ENCODE data around the gene FMN2. TPM values are rescaled to one million over a fixed set of nuclear protein-coding genes. Genes with fewer than 3 reads are reported as not detected.

Gene FMN2
- total RNA-seq, 2 experiments from 2014 or later = not detected

DNA sequence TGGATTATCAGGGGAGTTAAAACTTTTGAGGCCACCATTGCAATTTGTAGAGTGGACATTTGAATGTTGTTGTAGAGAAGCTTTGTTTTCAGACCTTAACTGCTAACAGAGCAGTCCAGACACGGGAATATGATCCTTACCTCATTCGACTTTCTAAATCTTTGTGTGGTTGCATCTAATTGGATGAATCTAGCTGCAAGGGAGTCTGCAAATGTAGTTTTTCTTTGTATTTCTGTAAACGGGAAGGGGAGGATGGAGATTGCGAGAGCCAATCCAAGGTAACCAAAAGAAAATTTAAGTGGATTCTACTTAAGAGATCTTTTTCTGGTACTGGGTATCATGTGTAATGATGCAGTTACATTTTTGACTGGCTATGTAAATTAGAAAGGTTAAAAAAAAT is 110.2 kb downstream of the FMN2 start:
- TF ChIP-seq, protein P1, sequence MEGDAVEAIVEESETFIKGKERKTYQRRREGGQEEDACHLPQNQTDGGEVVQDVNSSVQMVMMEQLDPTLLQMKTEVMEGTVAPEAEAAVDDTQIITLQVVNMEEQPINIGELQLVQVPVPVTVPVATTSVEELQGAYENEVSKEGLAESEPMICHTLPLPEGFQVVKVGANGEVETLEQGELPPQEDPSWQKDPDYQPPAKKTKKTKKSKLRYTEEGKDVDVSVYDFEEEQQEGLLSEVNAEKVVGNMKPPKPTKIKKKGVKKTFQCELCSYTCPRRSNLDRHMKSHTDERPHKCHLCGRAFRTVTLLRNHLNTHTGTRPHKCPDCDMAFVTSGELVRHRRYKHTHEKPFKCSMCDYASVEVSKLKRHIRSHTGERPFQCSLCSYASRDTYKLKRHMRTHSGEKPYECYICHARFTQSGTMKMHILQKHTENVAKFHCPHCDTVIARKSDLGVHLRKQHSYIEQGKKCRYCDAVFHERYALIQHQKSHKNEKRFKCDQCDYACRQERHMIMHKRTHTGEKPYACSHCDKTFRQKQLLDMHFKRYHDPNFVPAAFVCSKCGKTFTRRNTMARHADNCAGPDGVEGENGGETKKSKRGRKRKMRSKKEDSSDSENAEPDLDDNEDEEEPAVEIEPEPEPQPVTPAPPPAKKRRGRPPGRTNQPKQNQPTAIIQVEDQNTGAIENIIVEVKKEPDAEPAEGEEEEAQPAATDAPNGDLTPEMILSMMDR (IDR thresholded peaks at IDR 0.05) = no peak
- no peaks in the 10 kb centered on the region for H3K27me3 Mint-ChIP-seq
- Histone ChIP-seq H3K9me3 (ENCODE audit: control insufficient read depth in 1 of 2, insufficient read depth in 1 of 2, low read length in 2 of 2) (peaks cover 0 to 2% of the 10 kb centered on the region in 2 experiments), H3K27ac (ENCODE audit: low read depth in 1 of 2, low read length in 2 of 2) (no peak overlapping the region), H3K4me3 (ENCODE audit: low read length) (no peak overlapping the region), H3K27me3 (ENCODE audit: control insufficient read depth in 1 of 2, insufficient read depth in 2 of 2, low read length in 2 of 2) (no peaks in the 10 kb centered on the region), H3K4me1 (ENCODE audit: insufficient read depth, low read length) (no peaks in the 10 kb centered on the region), H3K36me3 (ENCODE audit: insufficient read depth, low read length) (no peaks in the 10 kb centered on the region)
- DNase-seq (no peak), ATAC-seq (ENCODE audit: poor library complexity) (no peak)
- no peaks in the 10 kb centered on the region for H3K4me1 Mint-ChIP-seq (ENCODE audit: low read depth)
- H3K27ac Mint-ChIP-seq = no peak overlapping the region
- ChIA-PET POLR2A (no interaction called here), CTCF (no interaction called here)
- intact Hi-C loops (cut with DNase I, micrococcal nuclease) = no loop called here
- H3K4me3 Mint-ChIP-seq = no peak overlapping the region
- H3K9me3 Mint-ChIP-seq = peaks cover 2% of the 10 kb centered on the region
- H3K36me3 Mint-ChIP-seq (ENCODE audit: low read depth) = no peaks in the 10 kb centered on the region

DNA sequence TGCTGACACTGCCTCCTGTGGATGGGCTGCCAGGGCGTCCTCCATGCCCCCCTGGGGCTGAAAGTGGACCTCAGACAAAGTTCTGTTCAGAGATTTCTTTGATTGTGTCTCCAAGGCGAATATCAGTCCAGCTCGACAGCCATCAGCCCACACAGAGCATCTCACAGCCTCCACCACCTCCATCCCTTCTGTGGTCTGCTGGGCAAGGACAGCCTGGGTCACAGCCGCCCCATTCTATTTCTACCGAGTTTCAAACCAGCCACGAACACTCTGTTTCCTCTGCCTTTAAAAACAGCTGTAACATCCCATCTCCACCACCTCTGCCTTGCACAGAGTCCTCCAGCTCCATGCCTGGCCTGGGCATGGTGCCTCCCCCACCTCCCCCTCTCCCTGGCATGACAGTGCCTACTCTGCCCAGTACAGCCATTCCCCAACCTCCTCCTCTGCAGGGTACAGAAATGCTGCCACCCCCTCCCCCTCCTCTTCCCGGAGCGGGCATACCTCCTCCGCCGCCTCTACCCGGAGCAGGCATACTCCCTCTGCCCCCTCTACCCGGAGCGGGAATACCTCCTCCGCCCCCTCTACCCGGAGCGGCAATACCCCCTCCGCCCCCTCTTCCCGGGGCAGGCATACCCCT is 115.5 kb downstream of the FMN2 start:
- Histone ChIP-seq H3K36me3 (ENCODE audit: insufficient read depth, low read length) (no peaks in the 10 kb centered on the region), H3K27ac (ENCODE audit: low read depth in 1 of 2, low read length in 2 of 2) (no peak overlapping the region), H3K9me3 (ENCODE audit: control insufficient read depth in 1 of 2, insufficient read depth in 1 of 2, low read length in 2 of 2) (peaks cover 0 to 8% of the 10 kb centered on the region in 2 experiments), H3K4me3 (ENCODE audit: low read length) (no peak overlapping the region), H3K27me3 (ENCODE audit: control insufficient read depth in 1 of 2, insufficient read depth in 2 of 2, low read length in 2 of 2) (no peaks in the 10 kb centered on the region), H3K4me1 (ENCODE audit: insufficient read depth, low read length) (no peaks in the 10 kb centered on the region)
- CTCF ChIA-PET = no interaction called here
- intact Hi-C loops (cut with DNase I, micrococcal nuclease) = no loop called here
- ATAC-seq (ENCODE audit: poor library complexity) (no peak), DNase-seq (no peak)
- TF ChIP-seq, protein P1 (IDR thresholded peaks at IDR 0.05) = no peak
- Mint-ChIP-seq H3K4me3 (no peak overlapping the region), H3K4me1 (ENCODE audit: low read depth) (no peaks in the 10 kb centered on the region), H3K27me3 (no peaks in the 10 kb centered on the region), H3K36me3 (ENCODE audit: low read depth) (no peaks in the 10 kb centered on the region), H3K9me3 (no peaks in the 10 kb centered on the region), H3K27ac (no peak overlapping the region)
- POLR2A ChIA-PET = no interaction called here

DNA sequence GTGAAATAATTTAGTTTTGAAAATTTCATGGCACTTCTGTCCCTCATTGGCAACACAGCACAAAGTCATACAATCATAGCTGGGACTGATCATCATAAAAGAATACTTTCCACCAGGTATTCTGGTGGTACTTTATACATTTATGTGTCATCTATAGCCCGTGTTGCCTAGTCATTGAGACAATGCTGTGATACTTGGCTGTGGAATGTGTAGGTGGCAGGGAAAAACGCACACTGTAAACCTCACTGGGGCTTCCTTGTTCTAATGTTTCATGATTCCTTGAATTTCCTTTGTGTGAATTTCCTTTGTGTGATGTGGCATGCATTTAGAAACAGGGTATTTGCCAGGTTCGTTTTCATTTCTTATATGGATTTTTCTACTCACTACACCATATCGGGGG is 118.3 kb downstream of the FMN2 start:
- no peaks in the 10 kb centered on the region for H3K36me3 ChIP-seq (ENCODE audit: insufficient read depth, low read length)
- H3K27ac ChIP-seq (ENCODE audit: low read depth in 1 of 2, low read length in 2 of 2) = no peak overlapping the region
- no peak overlapping the region for H3K4me3 Mint-ChIP-seq
- no peak for DNase-seq
- H3K27me3 Mint-ChIP-seq = no peaks in the 10 kb centered on the region
- H3K27ac Mint-ChIP-seq = no peak overlapping the region
- H3K4me1 Mint-ChIP-seq (ENCODE audit: low read depth) = no peaks in the 10 kb centered on the region
- peaks cover 0 to 8% of the 10 kb centered on the region in 2 experiments for H3K9me3 ChIP-seq (ENCODE audit: control insufficient read depth in 1 of 2, insufficient read depth in 1 of 2, low read length in 2 of 2)
- POLR2A ChIA-PET = no interaction called here
- no peak overlapping the region for H3K4me3 ChIP-seq (ENCODE audit: low read length)
- CTCF ChIA-PET = no interaction called here
- H3K9me3 Mint-ChIP-seq = no peaks in the 10 kb centered on the region
- no peaks in the 10 kb centered on the region for H3K4me1 ChIP-seq (ENCODE audit: insufficient read depth, low read length)
- TF ChIP-seq, protein P1 (IDR thresholded peaks at IDR 0.05) = no peak
- intact Hi-C loops (cut with DNase I, micrococcal nuclease) = no loop called here
- H3K27me3 ChIP-seq (ENCODE audit: control insufficient read depth in 1 of 2, insufficient read depth in 2 of 2, low read length in 2 of 2) = no peaks in the 10 kb centered on the region
- H3K36me3 Mint-ChIP-seq (ENCODE audit: low read depth) = no peaks in the 10 kb centered on the region
- ATAC-seq (ENCODE audit: poor library complexity) = no peak
